Fibroblast of skin of left biceps (primary cell): ENCODE measurements around the gene TEX53.
A peak's percentile ranks its signal among the peaks of the same experiment; 100 is the strongest.

Experiments used
- DNase-seq, 2 experiments: peaks; one replicate each; pipeline ENCODE4 v3.0.0-alpha.2; 2013; ENCODE audit warnings: low read depth in 2 of 2

Gene TEX53

GRCh38 chr9:114606597-114607207 is 50.9 kb downstream of the TEX53 start:
- DNase-seq, result peak in 1 of 2 experiments; percentile 42
